ENCODE data around the gene RPN2. TPM values are rescaled to one million over a fixed set of nuclear protein-coding genes. Genes with fewer than 3 reads are reported as not detected.

The RPN2 gene
- polyA plus RNA-seq, 1 of the 3 experiments (the other 2 are of a cell fraction) = 420 TPM

GRCh38 chr20:37254114-37254878, 75.2 kb downstream of the RPN2 start (continued):
- no peak for TF ChIP-seq REST (IDR thresholded peaks at IDR 0.05; ENCODE audit: low read depth, low read length)
- no peak for TF ChIP-seq FOSL2 (IDR thresholded peaks at IDR 0.05; ENCODE audit: borderline replicate concordance, low read depth)
- no peak for TF ChIP-seq SMC3 (IDR thresholded peaks at IDR 0.05; ENCODE audit: low read depth, low read length)
- no peak for TF ChIP-seq JUND (IDR thresholded peaks at IDR 0.05)

DNA sequence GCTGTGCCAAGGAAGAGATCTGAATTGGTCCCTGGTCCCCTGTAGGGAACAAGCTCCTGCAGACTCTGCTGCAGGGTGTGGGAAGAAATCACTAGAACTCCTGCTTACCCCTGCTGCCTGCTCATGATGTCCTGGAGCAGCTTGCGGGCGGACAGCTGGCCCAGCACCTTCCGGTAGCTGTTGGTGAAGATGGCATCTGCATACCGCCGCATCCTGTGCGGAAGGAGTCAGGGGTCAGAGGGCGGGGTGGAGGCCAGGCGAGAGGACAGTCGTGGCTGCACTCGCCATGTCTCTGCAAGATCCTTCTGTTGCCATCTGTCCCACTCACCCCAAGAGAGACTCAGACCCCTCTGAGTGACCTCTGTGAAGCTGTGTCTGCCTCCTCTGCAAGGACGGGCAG, 77.2 kb downstream of the RPN2 start:
- DNase-seq = no peak
- Histone ChIP-seq H3K4me2 (no peak overlapping the region), H2AFZ (ENCODE audit: low read depth) (no peak overlapping the region), H3K27ac (ENCODE audit: low read depth in 2 of 2, low read length in 1 of 2) (no peak overlapping the region), H3K9me3 (no peaks in the 10 kb centered on the region), H3K4me1 (ENCODE audit: control insufficient read depth in 1 of 2, insufficient read depth in 2 of 2, low read depth in 1 of 2, low read length in 1 of 2) (peaks cover 0 to 26% of the 10 kb centered on the region in 2 experiments; a peak in 1 of 4 replicates), H3K4me3 (ENCODE audit: low read depth in 2 of 2, low read length in 1 of 2) (no peak overlapping the region), H3K27me3 (ENCODE audit: insufficient read depth) (peaks cover 14% of the 10 kb centered on the region; the same call in 1 of the 2 replicates), H3K9me2 (no peaks in the 10 kb centered on the region), H3K9ac (no peak overlapping the region), H3K36me3 (replicated peaks in 1 of 2; ENCODE audit: control insufficient read depth in 1 of 2, insufficient read depth in 2 of 2, low read length in 1 of 2) (no peaks in the 10 kb centered on the region), H3F3A (replicated peaks; ENCODE audit: insufficient read depth) (no peaks in the 10 kb centered on the region), H3K79me2 (ENCODE audit: insufficient read depth) (no peaks in the 10 kb centered on the region), H4K20me1 (ENCODE audit: insufficient read depth) (no peaks in the 10 kb centered on the region)
- CTCF ChIA-PET = interaction anchor here (1.0 to 1.5 kb wide), 3 partner anchors 10 to 61 kb away, joined by 3 to 4 read pairs (median 4); no protein-coding TSS in a partner anchor
- WGBS (ENCODE audit: low lambda C conversion rate) = 97% methylated on average over 8 of the region's 11 CpGs
- POLR2A ChIA-PET = interaction anchor here (1.2 kb wide), 1 partner anchor 15 kb away, joined by 3 read pairs; no protein-coding TSS in a partner anchor
- no peak for TF ChIP-seq YY1 (IDR thresholded peaks at IDR 0.05; ENCODE audit: low read depth)
- no peak for TF ChIP-seq GATA2 (CRISPR knock-in tag; IDR thresholded peaks at IDR 0.05)
- TF ChIP-seq FOXJ3 (CRISPR knock-in tag; IDR thresholded peaks at IDR 0.05) = no peak
- TF ChIP-seq POLR2AphosphoS5 (IDR thresholded peaks at IDR 0.05; ENCODE audit: low read depth, low read length) = no peak
- no peak for TF ChIP-seq IRF3 (IDR thresholded peaks at IDR 0.05; ENCODE audit: low read depth, low read length)
- TF ChIP-seq, protein P1, sequence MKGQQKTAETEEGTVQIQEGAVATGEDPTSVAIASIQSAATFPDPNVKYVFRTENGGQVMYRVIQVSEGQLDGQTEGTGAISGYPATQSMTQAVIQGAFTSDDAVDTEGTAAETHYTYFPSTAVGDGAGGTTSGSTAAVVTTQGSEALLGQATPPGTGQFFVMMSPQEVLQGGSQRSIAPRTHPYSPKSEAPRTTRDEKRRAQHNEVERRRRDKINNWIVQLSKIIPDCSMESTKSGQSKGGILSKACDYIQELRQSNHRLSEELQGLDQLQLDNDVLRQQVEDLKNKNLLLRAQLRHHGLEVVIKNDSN (IDR thresholded peaks at IDR 0.05; ENCODE audit: borderline replicate concordance, low read depth) = no peak
- TF ChIP-seq FOXM1 (IDR thresholded peaks at IDR 0.05; ENCODE audit: low read depth) = no peak
- no peak for TF ChIP-seq GABPA (IDR thresholded peaks at IDR 0.05; ENCODE audit: low read depth)
- TF ChIP-seq REST (IDR thresholded peaks at IDR 0.05; ENCODE audit: low read depth, low read length) = no peak
- TF ChIP-seq RFX5 (IDR thresholded peaks at IDR 0.05; ENCODE audit: low read length) = no peak
- no peak for TF ChIP-seq ELF1 (IDR thresholded peaks at IDR 0.05)
- TF ChIP-seq PBX3 (IDR thresholded peaks at IDR 0.05) = no peak
- no peak for TF ChIP-seq MEF2A (IDR thresholded peaks at IDR 0.05; ENCODE audit: borderline replicate concordance, low read depth)
- TF ChIP-seq USF2 (IDR thresholded peaks at IDR 0.05; ENCODE audit: borderline replicate concordance, low read depth, low read length) = no peak
- no peak for TF ChIP-seq TCF12 (IDR thresholded peaks at IDR 0.05)
